ENCODE measurements around the gene ADAT2.

DNA sequence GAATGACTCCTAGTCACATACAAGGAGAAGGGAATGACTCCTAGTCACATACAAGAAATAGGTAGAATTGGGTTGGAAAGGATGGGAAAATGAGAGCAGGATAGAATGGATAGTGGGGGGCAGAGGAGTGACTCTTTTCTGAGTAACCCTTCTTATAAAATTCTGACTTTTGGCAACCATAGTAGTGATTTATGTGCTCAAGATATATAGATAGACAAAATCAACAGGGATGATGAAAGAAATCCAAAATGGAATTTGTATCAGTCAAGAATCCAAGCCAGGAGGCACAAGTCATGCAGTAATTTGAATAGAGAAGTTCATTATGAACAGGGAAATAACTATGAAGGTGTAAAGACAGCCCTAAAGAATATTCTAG lies 41.7 kb downstream of the ADAT2 start:
- no peak for TF ChIP-seq POLR2A (IDR thresholded peaks at IDR 0.05)
- TF ChIP-seq, protein P1, sequence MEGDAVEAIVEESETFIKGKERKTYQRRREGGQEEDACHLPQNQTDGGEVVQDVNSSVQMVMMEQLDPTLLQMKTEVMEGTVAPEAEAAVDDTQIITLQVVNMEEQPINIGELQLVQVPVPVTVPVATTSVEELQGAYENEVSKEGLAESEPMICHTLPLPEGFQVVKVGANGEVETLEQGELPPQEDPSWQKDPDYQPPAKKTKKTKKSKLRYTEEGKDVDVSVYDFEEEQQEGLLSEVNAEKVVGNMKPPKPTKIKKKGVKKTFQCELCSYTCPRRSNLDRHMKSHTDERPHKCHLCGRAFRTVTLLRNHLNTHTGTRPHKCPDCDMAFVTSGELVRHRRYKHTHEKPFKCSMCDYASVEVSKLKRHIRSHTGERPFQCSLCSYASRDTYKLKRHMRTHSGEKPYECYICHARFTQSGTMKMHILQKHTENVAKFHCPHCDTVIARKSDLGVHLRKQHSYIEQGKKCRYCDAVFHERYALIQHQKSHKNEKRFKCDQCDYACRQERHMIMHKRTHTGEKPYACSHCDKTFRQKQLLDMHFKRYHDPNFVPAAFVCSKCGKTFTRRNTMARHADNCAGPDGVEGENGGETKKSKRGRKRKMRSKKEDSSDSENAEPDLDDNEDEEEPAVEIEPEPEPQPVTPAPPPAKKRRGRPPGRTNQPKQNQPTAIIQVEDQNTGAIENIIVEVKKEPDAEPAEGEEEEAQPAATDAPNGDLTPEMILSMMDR (IDR thresholded peaks at IDR 0.05) = no peak

Measured in heart left ventricle (tissue), 13 donors.